ENCODE results near the gene VHLL. TPM values are rescaled to one million over a fixed set of nuclear protein-coding genes. Genes with fewer than 3 reads are reported as not detected.

Gene VHLL
- total RNA-seq, 2 donors from 2014 or later: 1.1 TPM; not detected in 1

DNA sequence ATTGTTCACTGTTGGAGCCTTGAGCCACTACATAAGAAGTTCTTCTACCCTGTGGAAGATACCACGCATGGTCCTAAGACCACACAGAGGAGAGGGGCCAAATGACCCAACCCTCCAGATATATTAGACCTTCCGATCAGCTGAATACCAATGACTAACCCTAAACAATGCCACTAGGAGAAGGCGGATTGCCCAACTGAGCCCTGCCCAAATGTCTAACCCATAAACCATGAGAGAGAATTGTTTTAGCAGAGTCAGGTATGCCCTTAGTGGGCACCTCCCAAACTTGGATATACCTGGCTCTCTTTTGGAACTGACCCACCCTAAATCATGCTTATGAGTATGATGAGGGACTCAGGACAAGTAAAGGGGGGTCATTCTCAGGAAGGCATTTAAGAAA, 28.8 kb downstream of the VHLL start:
- H3K4me3 ChIP-seq: no peak overlapping the region
- no peaks in the 10 kb centered on the region for H3K9me3 ChIP-seq
- H3K27me3 ChIP-seq (replicated peaks; ENCODE audit: insufficient read depth): no peaks in the 10 kb centered on the region
- DNase-seq (ENCODE audit: low spot score): no peak
- no peak overlapping the region for H3K27ac ChIP-seq
- WGBS: 89% methylated on average over 3 of the region's 3 CpGs
- TF ChIP-seq POLR2AphosphoS5 (IDR thresholded peaks at IDR 0.05): no peak
- no peak for TF ChIP-seq POLR2A (IDR thresholded peaks at IDR 0.05)
- TF ChIP-seq, protein P1, sequence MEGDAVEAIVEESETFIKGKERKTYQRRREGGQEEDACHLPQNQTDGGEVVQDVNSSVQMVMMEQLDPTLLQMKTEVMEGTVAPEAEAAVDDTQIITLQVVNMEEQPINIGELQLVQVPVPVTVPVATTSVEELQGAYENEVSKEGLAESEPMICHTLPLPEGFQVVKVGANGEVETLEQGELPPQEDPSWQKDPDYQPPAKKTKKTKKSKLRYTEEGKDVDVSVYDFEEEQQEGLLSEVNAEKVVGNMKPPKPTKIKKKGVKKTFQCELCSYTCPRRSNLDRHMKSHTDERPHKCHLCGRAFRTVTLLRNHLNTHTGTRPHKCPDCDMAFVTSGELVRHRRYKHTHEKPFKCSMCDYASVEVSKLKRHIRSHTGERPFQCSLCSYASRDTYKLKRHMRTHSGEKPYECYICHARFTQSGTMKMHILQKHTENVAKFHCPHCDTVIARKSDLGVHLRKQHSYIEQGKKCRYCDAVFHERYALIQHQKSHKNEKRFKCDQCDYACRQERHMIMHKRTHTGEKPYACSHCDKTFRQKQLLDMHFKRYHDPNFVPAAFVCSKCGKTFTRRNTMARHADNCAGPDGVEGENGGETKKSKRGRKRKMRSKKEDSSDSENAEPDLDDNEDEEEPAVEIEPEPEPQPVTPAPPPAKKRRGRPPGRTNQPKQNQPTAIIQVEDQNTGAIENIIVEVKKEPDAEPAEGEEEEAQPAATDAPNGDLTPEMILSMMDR (IDR thresholded peaks at IDR 0.05): no peak
- H3K36me3 ChIP-seq: peaks cover 22 to 35% of the 10 kb centered on the region in 2 donors
- no peaks in the 10 kb centered on the region for H3K4me1 ChIP-seq (replicated peaks)
- intact Hi-C loops (cut with DNase I): no loop called here

DNA sequence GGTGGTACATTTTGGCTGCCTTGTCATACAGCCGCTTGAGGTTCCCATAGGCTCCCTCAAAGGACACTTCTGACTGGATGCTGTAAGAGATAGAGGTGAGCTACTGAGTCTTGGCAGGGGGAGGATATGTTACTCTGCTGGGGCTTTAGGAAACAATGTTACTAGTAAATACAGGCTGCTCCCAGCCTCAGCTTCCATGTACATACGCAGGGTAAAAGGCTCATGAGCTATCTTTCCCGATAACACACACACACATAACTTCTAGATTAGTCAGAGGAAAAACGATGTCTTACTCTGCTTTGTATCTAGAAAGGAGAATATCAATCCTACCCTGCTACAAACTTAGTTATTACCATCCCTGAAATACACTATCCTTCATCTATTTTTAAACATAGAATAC, 30.8 kb downstream of the VHLL start:
- intact Hi-C loops (cut with DNase I): no loop called here
- peaks cover 23 to 27% of the 10 kb centered on the region in 2 donors for H3K36me3 ChIP-seq
- H3K4me1 ChIP-seq (replicated peaks): no peaks in the 10 kb centered on the region
- no peaks in the 10 kb centered on the region for H3K27me3 ChIP-seq (replicated peaks; ENCODE audit: insufficient read depth)
- no peak overlapping the region for H3K27ac ChIP-seq
- H3K9me3 ChIP-seq: no peaks in the 10 kb centered on the region
- no peak for DNase-seq (ENCODE audit: low spot score)
- TF ChIP-seq, protein P1 (IDR thresholded peaks at IDR 0.05): no peak
- TF ChIP-seq POLR2A (IDR thresholded peaks at IDR 0.05) (no peak), POLR2AphosphoS5 (IDR thresholded peaks at IDR 0.05) (no peak)
- no peak overlapping the region for H3K4me3 ChIP-seq
- 86% methylated on average over 4 of the region's 4 CpGs for WGBS

DNA sequence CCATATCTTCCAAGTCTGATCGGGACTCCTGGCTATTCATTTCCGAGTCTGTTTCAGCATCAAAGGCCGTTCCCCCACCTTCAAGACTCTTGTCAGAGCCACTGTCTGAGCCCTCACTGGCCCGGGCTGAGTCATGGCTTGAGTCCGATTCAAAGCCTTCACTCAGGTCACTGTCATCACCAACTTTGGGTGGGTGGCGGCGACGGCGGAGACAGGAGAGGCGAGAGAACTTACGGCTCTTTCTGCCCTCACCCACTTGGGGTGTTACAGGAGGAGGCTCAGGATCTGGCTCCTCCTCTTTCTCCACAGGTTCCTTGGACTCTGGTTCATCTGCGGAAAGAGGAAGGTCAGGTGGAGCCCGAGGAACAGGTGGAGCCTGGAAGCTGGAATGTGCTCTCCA, 33.1 kb downstream of the VHLL start:
- no peak for DNase-seq (ENCODE audit: low spot score)
- intact Hi-C loops (cut with DNase I): no loop called here
- TF ChIP-seq, protein P1 (IDR thresholded peaks at IDR 0.05): no peak
- no peak for TF ChIP-seq POLR2AphosphoS5 (IDR thresholded peaks at IDR 0.05)
- Histone ChIP-seq H3K36me3 (peaks cover 21 to 25% of the 10 kb centered on the region in 2 donors), H3K4me1 (replicated peaks) (no peaks in the 10 kb centered on the region), H3K9me3 (no peaks in the 10 kb centered on the region), H3K27me3 (replicated peaks; ENCODE audit: insufficient read depth) (no peaks in the 10 kb centered on the region), H3K4me3 (no peak overlapping the region), H3K27ac (no peak overlapping the region)
- WGBS: 87% methylated on average over 13 of the region's 13 CpGs

DNA sequence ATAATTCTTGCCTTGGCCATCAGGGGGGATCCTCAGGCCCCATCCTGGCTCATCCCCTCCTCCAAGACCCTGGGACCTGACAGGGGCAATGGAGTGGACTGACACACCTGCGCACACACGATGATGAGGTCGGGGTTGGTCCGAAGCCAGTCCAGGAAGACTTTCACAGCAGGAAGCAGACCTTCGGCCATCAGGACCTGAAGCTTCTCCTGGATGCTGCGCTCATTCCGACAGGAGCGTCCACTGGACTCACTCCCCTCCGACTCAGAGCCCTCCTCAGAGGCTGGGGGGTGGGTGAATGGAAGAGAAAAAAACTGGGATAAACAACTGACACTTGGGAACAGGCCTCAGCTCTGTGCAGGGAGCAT, 35.8 kb downstream of the VHLL start:
- Histone ChIP-seq H3K9me3 (no peaks in the 10 kb centered on the region), H3K27me3 (replicated peaks; ENCODE audit: insufficient read depth) (no peaks in the 10 kb centered on the region), H3K4me3 (no peak overlapping the region), H3K36me3 (peaks cover 34 to 35% of the 10 kb centered on the region in 2 donors), H3K4me1 (replicated peaks) (no peaks in the 10 kb centered on the region), H3K27ac (no peak overlapping the region)
- no peak for DNase-seq (ENCODE audit: low spot score)
- intact Hi-C loops (cut with DNase I): no loop called here
- 87% methylated on average over 9 of the region's 9 CpGs for WGBS
- TF ChIP-seq POLR2AphosphoS5 (IDR thresholded peaks at IDR 0.05): no peak
- TF ChIP-seq POLR2A (IDR thresholded peaks at IDR 0.05): no peak
- TF ChIP-seq, protein P1 (IDR thresholded peaks at IDR 0.05): no peak

DNA sequence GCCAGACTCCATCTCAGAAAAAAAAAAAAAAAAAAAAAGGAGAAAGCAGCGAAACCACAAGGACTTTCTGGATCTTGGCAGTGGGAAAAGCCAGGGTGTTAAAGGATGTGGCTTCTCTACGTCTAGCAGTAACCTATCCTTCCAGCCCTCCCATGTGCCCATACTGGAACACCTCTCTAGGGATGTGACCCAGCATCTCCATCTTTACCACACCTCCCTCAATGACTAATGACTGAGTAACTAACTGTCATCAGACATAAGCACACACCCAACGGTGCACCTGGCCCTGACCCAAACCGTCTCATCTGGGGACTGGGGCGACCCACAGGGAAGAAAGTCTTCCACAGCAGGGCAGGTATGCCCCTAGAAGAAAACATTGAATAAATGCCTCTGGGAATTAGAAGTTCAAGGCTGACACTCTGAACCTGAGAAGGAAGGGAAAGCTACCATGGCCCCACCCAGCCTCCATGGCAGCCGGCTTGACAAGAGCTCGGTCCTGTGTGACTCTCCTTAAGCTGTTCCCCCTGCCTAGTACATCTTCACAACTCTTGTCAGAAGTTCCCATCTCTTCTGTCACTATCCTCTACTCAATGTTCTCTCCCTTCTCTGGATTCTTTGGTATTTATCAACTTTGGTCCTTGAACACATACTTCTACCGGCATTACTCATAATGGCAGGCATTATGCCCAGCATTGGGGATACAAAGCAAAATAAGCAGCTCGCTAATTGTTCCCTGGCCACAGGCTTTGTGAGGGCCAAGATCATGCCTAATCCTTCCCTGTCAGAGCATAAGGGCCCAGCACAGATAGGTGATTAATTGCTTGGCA, 36.4 kb downstream of the VHLL start:
- H3K27ac ChIP-seq: no peak overlapping the region
- H3K27me3 ChIP-seq (replicated peaks; ENCODE audit: insufficient read depth): no peaks in the 10 kb centered on the region
- DNase-seq (ENCODE audit: low spot score): no peak
- no peak overlapping the region for H3K4me3 ChIP-seq
- H3K36me3 ChIP-seq: peaks cover 28 to 35% of the 10 kb centered on the region in 2 donors
- no peaks in the 10 kb centered on the region for H3K9me3 ChIP-seq
- WGBS: 74% methylated on average over 9 of the region's 9 CpGs
- no peak for TF ChIP-seq POLR2A (IDR thresholded peaks at IDR 0.05)
- TF ChIP-seq, protein P1 (IDR thresholded peaks at IDR 0.05): no peak
- TF ChIP-seq POLR2AphosphoS5 (IDR thresholded peaks at IDR 0.05): no peak
- intact Hi-C loops (cut with DNase I): no loop called here
- H3K4me1 ChIP-seq (replicated peaks): no peaks in the 10 kb centered on the region
